GM12878 (cell line): ENCODE measurements around the gene ASB15. TPM values are rescaled to one million over a fixed set of nuclear protein-coding genes. Genes with fewer than 3 reads are reported as not detected.
"Not testable (repeated sequence)": the region's sequence is repeated elsewhere in the genome, so short reads cannot be mapped to it uniquely, and the experiment has no call there.

Experiments
- ATAC-seq: fragments of 200-7000 bp; cut with Tn5 transposase; 3 replicates; pipeline ENCODE4 v1.9.1; 2020; ENCODE audit warnings: mild to moderate bottlenecking, moderate library complexity
- BruUV-seq: library from RNA; stranded (reverse); fragments of 400-500 nt; replicated peaks from 2 replicates; lab custom pipeline; 2021; lab: Mats Ljungman, UMichigan
- CTCF ChIA-PET: fragments of 300-600 bp; sonication (Branson Sonifier 250); formaldehyde crosslinking; extraction: SDS; loops from one replicate; lab custom pipeline; 2021; ENCODE audit warnings: inconsistent platforms; lab: Yijun Ruan, JAX
- POLR2A ChIA-PET: fragments of 350-600 bp; formaldehyde crosslinking; extraction: SDS; loops from one replicate; lab custom pipeline; 2021; ENCODE audit warnings: inconsistent platforms; lab: Charles Lee
- RAD21 ChIA-PET: fragments of 300-600 bp; sonication (Branson Sonifier 250); formaldehyde crosslinking; loops from one replicate; lab custom pipeline; 2023; ENCODE audit warnings: antibody characterized with exemption; ENCODE audit not compliant: unreplicated experiment; lab: Charles Lee
- SMC1A ChIA-PET: fragments of 300-600 bp; sonication (Branson Sonifier 250); formaldehyde crosslinking; loops from one replicate; lab custom pipeline; 2023; ENCODE audit not compliant: unreplicated experiment, uncharacterized antibody; lab: Charles Lee
- DNase-seq: peaks from one replicate; pipeline ENCODE4 v3.0.0-alpha.2; 2011; ENCODE audit warnings: low read depth, low spot score
- FAIRE-seq: peaks from 3 replicates; lab custom pipeline; 2011; peaks lifted over from hg19 to GRCh38; lab: Jason Lieb, UNC
- H2AFZ ChIP-seq: 2 replicates; pipeline ENCODE4 v1.6.0; 2011; ENCODE audit warnings: low read depth, low read length, control low read depth; ENCODE audit not compliant: control insufficient read depth
- H3K27ac ChIP-seq: 2 replicates; pipeline ENCODE4 v1.5.1; 2011; ENCODE audit warnings: control low read depth; ENCODE audit not compliant: control insufficient read depth, insufficient read depth
- H3K27me3 ChIP-seq, 2 experiments: replicated peaks in 1 of 2; 2 replicates each; pipeline versions ENCODE4 v1.6.0 to v1.6.1; 2011; ENCODE audit warnings: low read length in 1 of 2; ENCODE audit not compliant: control insufficient read depth in 2 of 2, insufficient read depth in 2 of 2
- H3K36me3 ChIP-seq, 2 experiments: 2 replicates each; pipeline ENCODE4 v1.5.1; 2011; ENCODE audit warnings: low read length in 1 of 2; ENCODE audit not compliant: control insufficient read depth in 2 of 2, insufficient read depth in 2 of 2
- H3K4me1 ChIP-seq: 2 replicates; pipeline ENCODE4 v1.6.1; 2011; ENCODE audit warnings: mild to moderate bottlenecking, low read length, moderate library complexity, mixed read lengths; ENCODE audit not compliant: control insufficient read depth, insufficient read depth
- H3K4me2 ChIP-seq: 2 replicates; pipeline ENCODE4 v1.6.0; 2011; ENCODE audit warnings: control low read depth; ENCODE audit not compliant: control insufficient read depth, insufficient read depth
- H3K4me3 ChIP-seq: fragments of 200-600 bp; sonication (generic); 2 replicates; pipeline ENCODE4 v1.5.1; 2016
- H3K79me2 ChIP-seq: 2 replicates; pipeline ENCODE4 v1.6.0; 2011; ENCODE audit warnings: low read length; ENCODE audit not compliant: control insufficient read depth, insufficient read depth
- H3K9ac ChIP-seq: 2 replicates; pipeline ENCODE4 v1.8.0; 2011; ENCODE audit warnings: low read length, control low read depth, mixed read lengths; ENCODE audit not compliant: control insufficient read depth, insufficient read depth
- H3K9me3 ChIP-seq: replicated peaks from 3 replicates; pipeline ENCODE4 v1.5.1; 2011; ENCODE audit warnings: mild to moderate bottlenecking, low read length; ENCODE audit not compliant: control insufficient read depth, insufficient read depth
- H4K20me1 ChIP-seq: 2 replicates; pipeline ENCODE4 v1.6.0; 2011; ENCODE audit not compliant: control insufficient read depth, insufficient read depth
- ATF2 ChIP-seq: IDR thresholded peaks from 2 replicates; pipeline ENCODE4 v1.6.1; 2012; ENCODE audit warnings: low read length, inconsistent platforms
- BHLHE40 ChIP-seq, 2 experiments: fragments of 450-650 bp in 1 of 2; IDR thresholded peaks; 2 replicates each; pipeline ENCODE4 v1.6.1; 2011 to 2017; ENCODE audit warnings: low read depth in 2 of 2, borderline replicate concordance in 1 of 2, improper control_type of control experiment in 1 of 2, low read length in 1 of 2, mild to moderate bottlenecking in 1 of 2
- GABPA ChIP-seq: IDR thresholded peaks from 2 replicates; pipeline ENCODE4 v1.6.1; 2014; ENCODE audit warnings: antibody characterized with exemption, low read depth, mild to moderate bottlenecking, inconsistent platforms
- TAF1 ChIP-seq: IDR thresholded peaks from 2 replicates; pipeline ENCODE4 v1.6.1; 2011; ENCODE audit warnings: mild to moderate bottlenecking, low read depth, low read length, borderline replicate concordance
- USF2 ChIP-seq: IDR thresholded peaks from 2 replicates; pipeline ENCODE4 v1.6.1; 2011; ENCODE audit warnings: low read depth, low read length, improper control_type of control experiment, borderline replicate concordance
- in situ Hi-C: fragments of 300-500 bp; cut with MboI; formaldehyde crosslinking; loops from 9 replicates; pipeline ENCODE4 v1.14.3; 2018; ENCODE audit warnings: mixed read lengths
- intact Hi-C: fragments of 100-400 bp; cut with micrococcal nuclease; formaldehyde crosslinking; loops from one replicate; pipeline ENCODE4 v1.14.2; 2022; ENCODE audit not compliant: unreplicated experiment
- polyA plus RNA-seq, 11 experiments: library from polyadenylated mRNA; depleted of rRNA in 4 of 11; unstranded in 6 of 11; stranded (reverse) in 5 of 11; fragments of >200 nt; fragmentation: Nextera tagmentation in 4 of 11; fragmentation: Illumina TruSeq in 1 of 11; extraction: Ambion mirVana in 4 of 11; extraction: Trizol in 1 of 11; gene quantifications; 1 replicate in 1 of 11; 2 replicates in 10 of 11; pipeline versions ENCODE4 v1.2.1 to v1.2.3, GENCODE V29; 2011 to 2016; ENCODE audit warnings: inconsistent platforms in 2 of 11, missing spikeins in 2 of 11, low read depth in 1 of 11
- total RNA-seq, 4 experiments: library from RNA; depleted of rRNA in 3 of 4; stranded (reverse); fragments of >200 nt in 3 of 4; fragmentation: Illumina TruSeq in 1 of 4; extraction: Trizol in 1 of 4; gene quantifications; 2 replicates each; pipeline versions ENCODE4 v1.2.1 to v1.2.3, GENCODE V29; 2013 to 2021

The ASB15 gene
- total and polyA plus RNA-seq, 10 of the 15 experiments (the other 5 are each of a cell fraction or from before 2014, with no cell fraction given) = not detected

- TF ChIP-seq USF2 (no peak), BHLHE40 (IDR thresholded peaks at IDR 0.05; ENCODE audit: borderline replicate concordance in 1 of 2, low read depth in 2 of 2, low read length in 1 of 2) (no peak), GABPA (no peak), ATF2 (no peak), TAF1 (no peak)
Observed at GRCh38 chr7:123601530-123601929, at the start of gene ASB15 (continued).

GRCh38 chr7:123552134-123552533 is 49.5 kb upstream of the ASB15 start:
- H3K9ac ChIP-seq, H4K20me1 ChIP-seq, SMC1A ChIA-PET, H3K27me3 ChIP-seq, POLR2A ChIA-PET, H3K4me1 ChIP-seq, DNase-seq, H3K9me3 ChIP-seq, ATAC-seq, H3K27ac ChIP-seq, H2AFZ ChIP-seq, H3K36me3 ChIP-seq, in situ Hi-C loops, BruUV-seq, FAIRE-seq, H3K4me2 ChIP-seq, H3K4me3 ChIP-seq: not testable (repeated sequence)
- CTCF ChIA-PET = interaction anchor here (2.1 kb wide), 1 partner anchor 58 kb away, joined by 11 read pairs; no protein-coding TSS in a partner anchor
- RAD21 ChIA-PET = interaction anchor here (1.6 kb wide), 1 partner anchor 58 kb away, joined by 4 read pairs; no protein-coding TSS in a partner anchor
- intact Hi-C loops = loop anchor here (10.0 kb wide), 1 partner anchor 1373 kb away; the partner anchor contains the start of gene POT1
- H3K79me2 ChIP-seq = peaks cover 10% of the 10 kb centered on the region
